GDM1 (cell line): ENCODE results near the gene LIN28B.
A peak's percentile ranks its signal among the peaks of the same experiment; 100 is the strongest.
"Not testable (repeated sequence)": the region's sequence is repeated elsewhere in the genome, so short reads cannot be mapped to it uniquely, and the experiment has no call there.

Experiments
- DNase-seq: peaks from one replicate; lab custom pipeline; 2025; lab: John Stamatoyannopoulos, UW

LIN28B gene

DNA sequence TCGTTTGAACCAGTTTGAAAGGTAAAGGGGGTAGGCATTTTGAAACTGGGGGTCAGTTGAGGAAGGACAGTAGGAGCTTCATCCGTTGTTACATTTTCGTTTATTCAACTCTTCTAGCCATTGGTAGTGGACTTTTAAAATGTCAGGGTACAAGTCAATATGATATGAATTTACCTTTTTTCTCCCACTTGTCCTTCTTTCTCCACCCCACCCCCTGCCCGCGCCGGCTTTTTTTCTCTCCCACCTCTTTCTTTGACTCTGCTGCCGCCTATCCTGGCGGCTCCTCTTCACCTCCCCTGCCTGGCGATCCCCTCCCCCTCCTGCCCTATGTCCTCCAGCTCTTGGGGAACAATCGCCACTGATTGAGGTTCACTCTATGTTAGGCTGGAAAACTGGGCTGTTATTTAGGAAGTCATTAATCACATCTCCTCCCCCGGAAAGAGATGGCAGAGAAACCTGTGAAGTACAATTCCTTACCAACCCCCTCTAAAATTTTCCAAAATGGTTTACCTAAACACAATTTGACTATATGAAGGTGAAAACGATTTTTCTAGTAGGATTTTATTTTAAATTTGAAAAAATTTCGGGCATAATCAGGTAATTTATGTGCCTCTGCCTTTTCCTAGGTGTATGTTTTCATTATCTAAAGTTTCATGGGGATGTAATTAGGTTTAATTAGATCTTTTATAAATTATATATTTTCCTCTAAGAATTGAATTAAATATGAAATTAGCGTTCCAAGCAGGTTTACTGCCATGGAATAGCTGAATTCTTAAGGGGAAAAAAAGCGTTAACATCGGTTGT is 778 bp upstream of the LIN28B start:
- no peak for DNase-seq

DNA sequence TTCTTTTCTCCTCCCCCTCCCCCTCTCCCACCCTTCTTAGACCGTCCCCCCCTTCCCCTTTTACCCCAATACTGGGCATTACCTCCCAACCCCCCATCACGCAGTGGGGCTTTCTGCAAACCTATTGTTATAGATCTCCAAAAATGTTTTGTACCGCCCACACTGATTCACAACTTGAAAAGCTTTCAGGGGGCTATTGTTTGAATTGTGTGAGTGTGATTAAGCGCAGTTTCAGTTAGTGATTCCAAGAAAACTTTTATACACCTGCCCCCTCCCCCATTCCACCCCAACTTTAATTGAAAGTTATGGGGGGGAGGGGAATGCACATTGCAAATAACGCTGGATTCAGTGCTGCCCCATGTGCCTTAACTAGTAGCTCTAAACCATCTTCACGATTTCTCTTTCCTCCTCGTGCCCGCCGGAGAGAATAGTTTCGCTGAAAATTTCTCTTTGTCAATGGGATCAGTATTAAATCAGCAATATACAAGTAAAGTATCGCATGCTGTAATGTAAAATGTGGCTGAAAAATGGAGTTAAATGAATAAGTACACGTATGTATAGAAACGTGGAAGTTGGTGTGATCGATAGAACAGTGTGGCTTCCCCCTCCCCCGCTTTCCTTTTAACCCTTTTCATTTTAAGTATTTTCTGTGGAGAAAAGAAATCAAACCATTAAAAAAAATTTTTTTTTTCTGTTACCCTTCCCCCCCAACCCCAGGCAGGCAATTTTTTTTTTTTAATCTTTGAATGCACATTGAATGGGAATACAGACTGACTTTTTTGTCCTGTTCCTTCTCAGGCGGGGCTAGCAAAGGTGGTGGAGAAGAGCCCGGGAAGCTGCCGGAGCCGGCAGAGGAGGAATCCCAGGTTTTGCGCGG is 632 bp downstream of the LIN28B start:
- DNase-seq, result no peak

DNA sequence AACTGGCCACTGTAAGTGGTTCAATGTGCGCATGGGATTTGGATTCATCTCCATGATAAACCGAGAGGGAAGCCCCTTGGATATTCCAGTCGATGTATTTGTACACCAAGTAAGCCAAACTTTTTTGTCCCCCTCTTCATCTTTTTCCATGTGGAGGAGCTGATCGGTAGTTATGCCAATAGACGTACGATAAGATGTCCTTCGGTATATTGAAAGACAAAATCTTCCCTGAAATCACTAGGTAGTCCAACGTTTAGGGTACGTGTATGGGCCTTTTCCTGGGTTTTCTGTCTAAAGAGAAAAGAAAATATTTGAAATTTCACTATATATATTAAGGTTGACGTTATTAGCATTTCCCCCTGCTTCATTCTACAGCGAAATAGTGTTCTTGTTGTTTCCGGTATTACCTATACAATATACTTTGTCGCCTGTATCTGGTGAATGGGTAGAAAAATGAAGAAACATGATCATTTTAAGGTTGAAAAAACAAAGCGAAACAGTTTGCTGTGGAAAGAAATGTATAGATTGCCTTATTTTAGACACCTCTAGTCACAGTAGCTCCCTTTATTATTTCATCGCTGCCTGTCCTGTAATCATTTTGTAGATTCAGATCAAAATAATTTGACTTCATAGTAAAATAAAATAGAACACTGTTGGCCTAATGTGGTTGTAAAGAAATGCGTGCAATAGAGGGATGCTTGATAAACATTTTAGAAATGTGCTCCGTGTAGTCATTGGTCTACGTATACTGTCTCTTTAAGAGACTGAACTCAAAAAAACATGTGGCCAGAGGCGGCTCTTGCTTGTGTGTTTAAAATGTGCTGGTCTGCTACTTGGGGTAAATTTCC is 1.5 kb downstream of the LIN28B start:
- no peak for DNase-seq

DNA sequence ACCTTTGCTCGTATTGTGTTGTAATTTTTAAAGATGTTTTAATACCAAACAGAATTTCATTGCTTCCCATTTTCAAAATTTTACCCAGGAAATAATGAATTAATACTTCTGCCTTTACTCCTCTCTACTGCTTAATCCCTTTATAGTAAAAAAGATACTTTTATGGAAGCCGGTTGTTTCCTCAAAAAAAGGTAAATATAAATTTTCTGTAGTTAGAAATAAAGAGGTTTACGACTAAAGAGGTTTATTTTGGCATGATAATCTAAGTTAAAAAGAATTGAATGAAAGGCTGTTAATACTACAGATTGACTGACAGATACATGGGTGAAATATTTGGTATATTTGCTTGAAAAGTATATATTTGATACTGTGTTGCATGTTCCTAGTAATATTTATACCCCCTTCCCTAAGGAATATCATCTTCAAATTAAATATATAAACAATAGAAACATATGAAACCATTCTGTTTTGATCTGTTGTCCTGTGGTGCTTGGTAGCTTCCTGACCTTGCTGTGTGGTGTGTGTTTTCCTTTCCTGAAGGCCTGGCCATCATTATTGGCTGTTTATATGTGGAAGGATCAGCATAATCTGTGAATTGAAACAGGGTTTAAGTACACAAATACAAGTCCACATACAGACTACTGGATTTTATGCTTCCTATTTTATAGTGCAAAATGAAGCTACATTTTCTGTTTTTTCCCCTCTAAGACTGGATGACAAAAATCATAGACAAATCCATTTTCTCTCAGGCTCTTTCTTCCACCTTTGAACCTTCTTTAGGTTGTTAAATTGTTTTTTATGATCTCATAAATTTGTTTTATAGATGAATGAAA is 2.3 kb downstream of the LIN28B start:
- DNase-seq, result no peak

DNA sequence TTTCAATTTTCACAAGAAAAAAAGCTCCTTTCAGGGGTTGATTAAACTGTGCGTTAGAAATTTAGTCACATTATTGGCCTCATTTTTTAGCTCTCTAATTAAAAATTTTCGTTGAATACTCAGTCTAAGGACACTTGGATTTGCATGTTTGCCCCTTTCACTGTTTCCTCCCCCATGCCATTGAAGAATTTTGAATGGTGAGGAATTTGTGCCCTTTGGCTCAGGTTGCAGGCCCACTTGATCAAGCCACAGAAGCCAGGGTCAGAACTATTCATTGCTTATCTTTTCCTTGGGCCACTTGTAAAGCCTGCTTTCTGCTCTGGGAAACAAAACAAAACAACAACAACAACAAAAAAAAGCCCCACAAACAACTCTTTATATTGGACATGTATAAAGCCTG is 12.2 kb downstream of the LIN28B start:
- DNase-seq, result no peak

DNA sequence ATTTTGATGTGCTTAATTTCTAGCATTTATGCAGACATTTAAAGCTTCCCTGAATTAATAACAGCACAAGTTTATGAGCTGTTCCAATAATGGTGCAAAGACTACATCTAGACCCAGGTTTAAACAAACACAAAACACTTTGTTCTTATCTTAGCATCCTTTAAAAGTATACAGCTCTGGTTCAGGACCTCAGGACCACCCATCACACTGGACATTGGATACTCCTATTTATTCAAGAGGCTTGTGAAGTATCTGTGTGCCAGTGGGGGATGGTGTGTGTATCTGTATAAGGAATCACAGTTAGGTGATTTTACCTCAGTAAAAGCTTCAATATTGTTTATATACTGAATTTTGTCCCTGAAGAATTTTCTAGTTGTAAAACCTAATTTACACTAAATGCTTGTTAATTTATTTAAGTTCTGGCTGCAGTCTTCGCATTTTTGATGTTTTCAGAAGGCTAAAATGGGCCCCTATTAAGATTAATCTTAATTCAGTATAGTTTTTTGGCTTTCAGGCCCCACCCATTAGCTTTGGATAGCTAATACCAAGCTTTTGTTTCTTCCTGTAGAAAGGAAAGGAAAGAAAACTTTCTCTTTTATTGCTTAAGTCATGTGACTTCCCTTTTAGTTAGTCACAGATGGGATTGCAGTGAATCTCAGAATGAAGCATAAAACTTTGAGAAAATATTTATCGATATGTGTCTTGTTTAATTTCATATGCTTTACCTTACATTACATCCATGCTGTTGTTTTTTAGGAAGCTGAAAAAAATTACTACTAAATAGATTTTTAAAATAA is 13.1 kb downstream of the LIN28B start:
- DNase-seq, result no peak

DNA sequence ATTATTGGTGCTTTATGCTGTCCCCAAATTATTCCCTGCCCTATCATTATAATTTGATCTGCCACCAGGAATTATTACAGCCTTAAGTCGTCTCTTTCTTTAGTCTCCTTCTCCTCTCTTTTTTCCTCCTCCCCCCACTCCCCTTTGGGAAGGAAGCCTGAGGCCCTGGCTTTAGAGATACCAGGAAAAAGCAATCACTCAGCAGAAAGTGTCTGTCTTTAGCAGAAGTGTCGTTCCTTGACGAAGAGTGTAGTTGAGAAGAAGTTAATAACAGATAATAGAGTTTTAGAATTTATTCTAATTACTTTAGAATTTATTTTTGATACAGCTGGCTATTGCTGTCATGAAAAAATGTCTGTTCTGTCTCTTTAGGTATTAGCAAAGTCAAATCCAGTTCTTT is 16.5 kb downstream of the LIN28B start:
- DNase-seq, result no peak

DNA sequence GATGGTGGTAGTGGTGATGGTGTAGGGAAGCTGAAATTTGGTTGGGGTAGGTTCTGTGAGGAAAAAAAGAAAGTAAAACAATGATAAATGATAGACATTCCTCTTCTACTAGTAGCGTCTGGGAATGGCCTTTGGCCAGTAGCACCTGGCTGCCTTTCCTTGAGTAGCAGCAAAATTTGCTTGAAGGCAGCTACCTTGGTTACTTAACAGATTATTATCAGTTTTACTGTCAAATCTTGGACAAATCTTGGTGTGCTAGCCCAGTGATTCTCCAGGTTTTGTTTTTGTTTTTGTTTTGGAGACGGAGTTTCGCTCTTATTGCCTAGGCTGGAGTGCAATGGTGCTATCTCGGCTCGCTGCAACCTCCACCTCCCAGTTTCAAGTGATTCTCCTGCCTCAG is 26.4 kb downstream of the LIN28B start:
- DNase-seq, result no peak

DNA sequence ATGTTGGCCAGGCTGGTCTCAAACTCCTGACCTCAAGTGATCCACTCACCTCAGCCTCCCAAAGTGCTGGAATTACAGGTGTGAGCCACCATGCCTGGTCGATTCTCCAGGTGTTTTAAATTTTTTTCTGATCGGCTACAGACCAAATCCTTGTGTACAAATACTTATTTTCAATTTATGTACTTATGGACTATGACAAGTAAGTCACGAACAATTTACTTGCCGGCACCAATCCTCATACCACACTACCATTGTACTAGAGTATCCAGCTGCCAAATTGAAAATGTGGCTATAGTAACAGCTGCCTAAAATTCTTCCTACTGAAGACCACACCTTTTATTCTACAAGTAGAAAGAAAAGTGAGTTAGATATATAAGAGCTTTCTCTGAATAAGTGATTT is 26.9 kb downstream of the LIN28B start:
- DNase-seq, result no peak

DNA sequence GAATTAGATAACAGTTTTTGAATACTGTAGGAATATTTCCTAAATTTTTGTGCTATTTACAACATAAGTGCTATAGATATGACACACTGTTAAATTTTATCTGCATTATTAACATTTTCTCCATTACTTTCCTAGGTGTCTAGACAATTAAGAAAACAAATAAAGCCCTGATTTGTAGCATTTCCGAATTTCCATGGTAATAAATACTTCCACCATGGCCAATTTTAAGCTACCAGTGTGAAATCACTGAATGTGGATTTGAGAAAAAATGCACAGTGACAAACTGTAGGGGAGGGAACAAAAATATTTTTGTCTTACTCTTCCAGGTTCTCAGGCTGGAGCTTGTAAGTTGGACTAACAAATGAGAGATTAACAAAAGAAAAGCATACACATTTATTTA is 27.9 kb downstream of the LIN28B start:
- no peak for DNase-seq

DNA sequence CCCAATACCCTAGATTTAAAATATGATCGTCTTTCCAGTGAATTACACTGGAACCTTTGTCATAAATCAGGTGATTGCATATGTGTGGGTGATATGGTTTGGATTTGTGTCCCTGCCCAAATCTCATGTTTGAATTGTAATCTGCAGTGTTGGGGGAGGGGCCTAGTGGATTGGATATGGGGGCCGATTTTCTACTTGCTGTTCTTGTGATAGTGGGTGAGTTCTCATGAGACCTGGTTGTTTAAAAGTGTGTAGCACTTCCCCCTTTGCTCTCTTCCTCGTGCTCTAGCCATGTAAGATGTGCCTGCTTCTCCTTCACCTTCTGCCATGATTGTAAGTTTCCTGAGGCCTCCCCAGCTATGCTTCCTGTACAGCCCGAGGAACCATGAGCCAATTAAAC is 29.0 kb downstream of the LIN28B start:
- not testable (repeated sequence) for DNase-seq

DNA sequence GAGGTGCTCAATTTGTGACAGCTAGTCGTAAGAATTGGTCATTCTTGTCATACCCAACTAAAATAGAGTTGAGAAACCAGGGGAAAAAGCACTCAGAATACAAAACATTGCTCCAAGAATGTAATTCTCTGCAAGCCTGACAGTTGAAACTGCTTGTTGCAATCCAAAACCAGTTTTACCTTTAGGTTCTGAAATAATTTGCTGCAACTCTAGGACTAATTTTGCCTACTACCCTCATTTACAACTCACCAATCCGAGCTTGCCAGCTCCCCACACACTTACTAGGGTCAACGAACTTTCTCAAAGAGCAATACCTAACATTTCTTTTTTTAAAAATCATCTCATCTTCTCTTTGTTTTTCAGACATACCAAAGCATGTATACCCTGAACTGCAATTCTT is 29.7 kb downstream of the LIN28B start:
- DNase-seq, result no peak

DNA sequence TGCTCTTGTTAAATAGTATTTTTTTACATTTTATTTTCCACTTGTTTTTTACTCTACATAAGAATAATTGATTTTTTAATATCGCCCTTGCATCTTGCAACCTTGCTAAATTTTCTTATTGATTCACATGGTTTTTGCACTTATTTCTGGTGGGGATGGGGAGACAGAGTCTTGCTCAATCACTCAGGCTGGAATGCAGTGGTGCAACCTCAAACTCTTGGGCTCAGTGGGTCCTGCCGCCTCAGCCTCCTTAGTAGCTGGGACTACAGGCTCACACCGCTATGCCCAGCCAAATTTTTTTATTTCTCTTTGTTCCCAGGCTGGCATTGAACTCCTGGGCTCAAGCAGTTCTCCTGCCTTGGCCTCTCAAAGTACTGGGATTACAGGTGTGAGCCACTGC is 30.3 kb downstream of the LIN28B start:
- no peak for DNase-seq

DNA sequence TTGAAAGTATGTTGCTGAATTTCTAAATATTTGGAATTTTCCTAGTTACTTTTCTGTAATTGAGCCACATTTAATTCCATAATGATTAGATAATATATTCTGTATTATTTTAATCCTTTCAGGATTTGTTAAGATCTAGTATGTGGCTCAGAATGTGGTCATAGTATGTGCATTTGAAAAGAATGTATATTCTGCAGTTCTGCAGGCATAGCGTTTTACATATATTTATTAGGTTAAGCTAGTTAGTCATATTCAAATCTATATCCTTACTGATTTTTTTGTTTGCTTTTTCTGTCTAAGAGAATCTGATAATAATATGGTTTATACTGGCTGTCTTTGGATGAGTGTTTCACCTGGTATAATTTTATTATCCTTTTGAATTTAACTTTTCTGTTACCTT is 33.2 kb downstream of the LIN28B start:
- DNase-seq, result no peak

DNA sequence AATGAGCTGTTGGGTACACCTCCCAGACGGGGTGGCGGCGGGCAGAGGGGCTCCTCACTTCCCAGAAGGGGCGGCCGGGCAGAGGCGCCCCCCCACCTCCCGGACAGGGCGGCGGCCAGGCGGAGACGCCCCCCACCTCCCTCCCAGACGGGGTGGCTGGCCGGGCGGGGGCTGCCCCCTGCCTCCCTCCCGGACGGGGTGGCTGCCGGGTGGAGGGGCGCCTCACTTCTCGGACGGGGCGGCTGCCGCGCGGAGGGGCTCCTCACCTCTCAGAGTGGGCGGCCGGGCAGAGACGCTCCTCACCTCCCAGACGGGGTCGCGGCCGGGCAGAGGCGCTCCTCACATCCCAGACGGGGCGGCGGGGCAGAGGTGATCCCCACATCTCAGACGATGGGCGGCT is 34.2 kb downstream of the LIN28B start:
- not testable (repeated sequence) for DNase-seq

DNA sequence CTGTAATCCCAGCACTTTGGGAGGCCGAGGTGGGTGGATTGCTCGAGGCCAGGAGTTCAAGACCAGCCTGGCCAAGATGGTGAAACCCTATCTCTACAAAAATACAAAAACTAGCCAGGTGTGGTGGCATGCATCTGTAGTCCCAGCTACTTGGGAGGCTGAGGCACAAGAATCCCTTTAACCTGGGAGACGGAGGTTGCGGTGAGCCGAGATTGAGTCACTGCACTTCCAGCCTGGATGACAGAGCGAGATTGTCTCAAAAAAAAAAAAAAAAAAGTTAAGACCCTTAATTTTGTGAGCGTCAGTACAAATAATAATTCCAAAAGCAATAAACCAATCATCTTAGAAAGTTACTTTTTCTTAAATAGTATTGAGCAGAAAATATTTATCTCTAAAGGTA is 36.7 kb downstream of the LIN28B start:
- DNase-seq, result not testable (repeated sequence)

DNA sequence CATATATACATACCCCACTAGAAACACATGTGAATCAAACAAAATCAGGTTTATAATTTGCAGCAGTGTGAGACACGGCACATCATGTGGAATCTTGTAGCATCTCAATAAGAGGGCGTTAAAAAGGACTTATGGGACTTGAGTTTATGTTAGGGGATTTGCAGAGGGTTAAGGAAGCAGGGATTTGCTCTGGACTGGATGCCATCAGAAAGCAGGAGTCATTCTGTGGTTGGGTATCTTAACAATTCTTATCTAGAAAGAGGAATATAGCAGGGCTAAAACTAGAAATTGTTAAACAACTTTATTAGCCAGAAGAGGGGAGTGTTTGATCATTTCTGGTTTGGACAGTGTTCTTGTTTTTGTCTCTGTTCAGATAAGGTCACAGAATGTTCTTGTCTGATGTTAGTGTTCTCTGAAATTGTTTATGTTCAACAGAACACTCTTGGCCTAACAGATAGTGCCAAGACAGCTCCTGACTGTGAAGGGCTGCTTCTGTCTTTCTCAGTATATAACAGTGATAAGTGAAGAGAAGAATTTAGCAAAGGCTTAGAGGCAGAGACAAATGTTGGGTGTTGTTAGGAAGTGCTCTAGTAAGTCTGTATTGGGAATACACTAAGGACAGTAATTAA is 39.2 kb downstream of the LIN28B start:
- DNase-seq, result peak; percentile 2

DNA sequence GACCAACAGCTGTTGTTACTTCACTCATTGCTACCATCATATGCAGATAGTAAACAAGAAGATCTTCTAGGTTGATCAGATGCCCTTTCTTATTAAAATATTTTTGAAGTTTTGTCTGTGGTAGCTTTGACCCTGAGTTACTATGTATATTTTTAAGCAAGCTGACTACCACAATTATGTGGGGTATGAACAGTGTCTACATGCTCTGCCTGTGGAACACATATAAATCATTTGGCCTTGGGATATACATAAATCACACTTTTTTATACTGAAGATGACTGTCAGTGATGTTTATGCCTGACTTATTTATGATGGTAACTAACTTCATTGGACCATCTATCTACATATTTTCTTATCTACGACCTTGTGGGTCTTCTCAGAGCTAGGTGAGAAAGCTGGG is 44.2 kb downstream of the LIN28B start:
- DNase-seq, result no peak

DNA sequence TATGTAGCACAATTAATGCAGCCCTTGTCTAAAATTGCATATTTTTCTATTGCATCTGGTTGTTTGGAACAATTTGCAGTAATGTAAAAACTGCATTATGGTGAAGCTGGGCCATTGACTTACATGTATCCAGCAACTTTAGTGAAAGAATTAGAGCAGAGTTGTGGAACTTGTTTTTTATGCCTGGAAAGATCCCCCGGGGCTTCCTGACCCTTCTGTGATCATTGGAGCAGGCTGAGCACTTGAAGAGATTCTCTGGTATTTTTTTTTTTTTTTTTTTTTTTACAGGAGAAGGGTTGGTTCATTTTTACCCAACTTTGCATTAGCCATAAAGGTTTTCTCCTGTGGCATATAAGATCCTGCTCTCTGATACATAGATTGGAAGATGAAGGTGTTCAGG is 45.0 kb downstream of the LIN28B start:
- DNase-seq, result no peak

DNA sequence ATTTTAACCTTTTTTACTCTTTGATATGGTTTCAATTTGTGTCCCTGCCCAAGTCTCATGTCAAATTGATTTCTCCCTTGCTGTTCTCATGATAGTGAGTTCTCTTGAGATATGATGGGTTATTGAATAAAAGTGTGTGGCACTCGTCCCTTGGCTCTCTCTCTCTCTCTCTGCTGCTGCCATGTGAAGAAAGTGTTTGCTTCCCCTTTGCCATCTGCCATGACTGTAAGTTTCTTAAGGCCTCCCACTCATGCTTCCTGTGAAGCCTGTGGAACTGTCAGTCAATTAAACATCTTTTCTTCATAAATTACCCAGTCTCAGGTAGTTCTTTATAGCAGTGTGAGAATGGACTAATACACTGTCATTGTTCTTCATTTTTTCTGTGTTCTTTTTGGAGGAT is 48.5 kb downstream of the LIN28B start:
- peak; percentile 21 for DNase-seq
